Muscle of back (tissue), 11 donors: Measurements from ENCODE around the gene CREB3L2. TPM values are rescaled to one million over a fixed set of nuclear protein-coding genes. Genes with fewer than 3 reads are reported as not detected.
"Not testable (repeated sequence)": the region's sequence is repeated elsewhere in the genome, so short reads cannot be mapped to it uniquely, and the experiment has no call there.

ENCODE experiments used
- DNase-seq, 3 donors: peaks; one replicate each; pipeline versions ENCODE4 v3.0.0 to v3.0.0-alpha.2; 2013
- polyA plus RNA-seq, 10 donors: library from polyadenylated mRNA; unstranded; fragments of 120-200 nt; gene quantifications; one replicate each; pipeline ENCODE4 v1.2.1, GENCODE V29; 2013; ENCODE audit not compliant: insufficient read length in 10 of 10

The CREB3L2 gene
- polyA plus RNA-seq, 10 donors, result 25.5 to 38.7 (median 34.8) TPM

- DNase-seq, result no peak
Measured at GRCh38 chr7:137935884-137936508, 65.9 kb downstream of the CREB3L2 start.

GRCh38 chr7:137934941-137935883 lies 66.7 kb downstream of the CREB3L2 start:
- no peak for DNase-seq

DNA sequence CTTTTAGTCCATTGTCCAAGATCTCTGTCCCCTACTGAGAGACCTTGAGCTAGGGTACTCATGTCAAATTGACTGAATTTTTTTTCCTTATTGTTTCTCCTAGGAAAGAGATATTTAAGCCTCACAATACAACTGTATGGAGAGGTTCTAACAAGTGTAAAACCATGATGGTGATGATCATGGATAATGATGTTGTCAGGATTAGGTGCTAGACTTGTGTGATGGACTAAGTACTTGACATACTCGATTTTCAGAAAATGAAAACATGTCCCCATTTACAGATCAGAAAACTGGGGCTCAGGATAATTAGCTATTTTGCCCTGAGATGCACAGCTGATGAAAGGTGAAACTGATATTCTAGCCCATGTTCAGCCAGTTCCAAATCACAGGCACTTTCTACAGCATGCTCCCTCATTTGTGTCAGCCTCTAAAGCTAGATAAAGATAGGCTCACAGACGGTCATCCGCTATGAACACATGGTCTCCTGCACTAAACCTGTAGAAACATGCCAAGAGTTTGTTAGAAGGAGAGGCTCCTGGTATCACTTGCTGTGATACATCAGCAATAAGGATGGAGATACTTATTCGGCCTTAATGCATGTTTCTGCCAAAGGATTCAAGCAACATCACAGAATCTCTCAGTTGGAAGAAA lies 67.6 kb downstream of the CREB3L2 start:
- no peak for DNase-seq

DNA sequence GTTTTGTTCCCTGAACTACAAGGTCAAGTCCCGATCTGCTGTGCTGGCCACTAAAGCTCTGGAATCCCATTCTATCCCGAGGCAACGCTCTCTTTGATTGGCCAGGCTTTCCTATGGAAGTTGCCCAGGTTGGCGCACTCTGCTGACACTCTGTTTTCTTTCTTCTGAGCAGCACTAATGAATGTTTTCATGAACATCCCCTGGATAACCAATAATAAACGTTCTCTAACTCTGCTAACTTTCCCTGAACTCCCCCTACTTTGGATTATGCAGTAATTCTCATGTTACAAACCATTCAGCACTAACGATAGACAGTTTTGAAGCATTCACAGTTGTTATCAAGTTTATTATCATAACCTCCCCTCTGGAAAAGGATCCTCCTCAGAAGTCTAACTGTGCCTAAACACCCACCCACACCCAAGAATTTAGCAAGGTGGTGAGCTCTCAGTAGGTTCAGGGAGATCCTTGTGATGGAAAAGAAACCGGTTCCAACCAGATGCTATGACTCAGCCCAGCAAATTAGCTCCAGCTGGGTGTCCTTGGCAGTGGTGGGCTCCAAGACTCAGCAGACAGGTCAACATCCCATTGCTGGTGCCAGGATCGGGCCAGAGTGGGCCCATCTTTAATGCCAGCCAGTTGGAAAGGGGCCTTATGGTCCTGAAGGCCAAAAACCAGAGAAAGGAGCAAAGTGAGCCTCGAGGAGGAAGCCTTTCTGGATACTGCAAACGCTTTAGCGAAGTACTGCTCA lies 68.4 kb downstream of the CREB3L2 start:
- peak in 2 of 3 donors; percentile 67 to 79 for DNase-seq

- DNase-seq, result no peak
Measured at GRCh38 chr7:137932881-137933269, 69.0 kb downstream of the CREB3L2 start.

DNA sequence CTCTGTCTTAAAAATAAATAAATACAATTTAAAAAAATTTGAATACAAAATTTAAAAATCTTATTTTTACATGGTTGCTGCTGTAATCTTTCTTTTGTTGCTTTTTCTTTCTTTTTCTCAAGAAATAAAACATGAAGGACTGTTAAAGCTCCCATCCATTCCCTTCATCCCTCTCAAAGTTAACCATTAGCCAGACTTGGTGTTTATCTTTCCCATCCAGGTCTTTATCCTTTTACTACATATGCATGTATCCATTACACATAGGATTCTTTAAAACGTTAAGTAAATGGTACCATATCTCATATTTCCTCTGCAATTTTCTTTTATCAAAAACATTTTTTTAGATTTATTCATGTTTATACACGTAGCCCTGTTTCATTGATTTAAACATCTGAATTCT lies 70.1 kb downstream of the CREB3L2 start:
- DNase-seq, result no peak

DNA sequence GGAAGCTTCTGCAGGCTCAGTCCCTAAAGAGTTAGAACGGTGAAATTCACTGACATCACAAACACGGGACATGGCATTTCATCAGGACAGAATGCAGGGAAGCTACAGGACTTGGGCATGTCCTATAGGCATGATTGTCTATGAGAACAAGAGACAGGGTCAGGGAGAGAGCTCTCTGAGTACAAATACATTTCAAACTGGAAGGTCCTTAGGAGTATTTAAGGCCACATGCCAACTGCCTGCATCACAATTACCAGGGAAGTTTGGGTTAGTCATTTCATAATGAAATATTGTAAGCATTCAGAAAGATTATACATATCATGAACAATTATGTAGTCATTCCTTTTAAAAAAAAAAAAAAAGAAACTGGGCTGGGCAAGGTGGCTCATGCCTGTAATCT lies 71.3 kb downstream of the CREB3L2 start:
- peak in 1 of 3 donors; percentile 83 for DNase-seq

GRCh38 chr7:137928626-137929025 lies 73.3 kb downstream of the CREB3L2 start:
- no peak for DNase-seq

DNA sequence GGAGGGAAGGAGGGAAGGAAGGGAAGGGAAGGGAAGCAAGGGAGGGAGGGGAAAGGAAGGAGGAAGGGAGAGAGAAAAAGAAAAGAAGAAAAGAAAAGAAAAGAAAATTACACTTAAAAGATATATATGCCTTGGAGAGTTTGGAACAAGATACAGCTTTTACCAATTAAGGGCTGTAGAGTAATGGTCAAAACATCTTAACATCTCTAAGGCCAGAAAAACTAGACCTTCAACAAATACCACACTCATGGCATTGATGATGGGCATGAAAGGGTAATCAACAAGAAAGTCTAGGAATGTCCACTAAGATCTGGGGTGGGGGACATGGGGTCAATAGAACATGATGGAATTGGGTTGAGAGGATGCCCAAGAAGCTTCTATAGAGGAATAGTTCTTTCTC lies 74.5 kb downstream of the CREB3L2 start:
- no peak for DNase-seq

DNA sequence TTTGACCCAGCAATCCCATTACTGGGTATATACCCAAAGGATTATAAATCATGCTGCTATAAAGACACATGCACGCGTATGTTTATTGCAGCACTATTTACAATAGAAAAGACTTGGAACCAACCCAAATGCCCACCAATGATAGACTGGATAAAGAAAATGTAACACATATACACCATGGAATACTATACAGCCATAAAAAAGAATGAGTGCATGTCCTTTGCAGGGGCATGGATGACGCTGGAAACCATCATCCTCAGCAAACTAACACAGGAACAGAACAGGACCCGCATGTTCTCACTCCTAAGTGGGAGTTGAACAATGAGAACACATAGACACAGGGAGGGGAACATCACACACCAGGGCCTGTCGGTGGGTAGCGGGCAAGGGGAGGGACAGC lies 75.7 kb downstream of the CREB3L2 start:
- DNase-seq, result not testable (repeated sequence)

DNA sequence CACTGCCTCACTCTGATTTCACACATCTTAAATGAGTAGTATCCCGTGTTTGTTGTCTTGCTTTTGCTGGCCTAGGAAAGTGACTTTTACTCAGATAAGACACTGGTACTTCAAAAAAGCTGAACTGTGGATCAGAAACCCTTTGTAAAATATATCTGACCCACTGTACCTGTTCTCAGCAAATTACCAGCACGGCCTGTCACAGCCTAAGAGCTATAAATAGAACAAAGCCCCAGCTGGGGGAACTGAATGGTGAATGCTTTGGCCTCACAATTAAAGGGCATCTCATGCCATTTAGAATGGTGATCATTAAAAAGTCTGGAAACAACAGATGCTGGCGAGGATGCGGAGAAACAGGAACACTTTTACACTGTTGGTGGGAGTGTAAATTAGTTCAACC lies 76.1 kb downstream of the CREB3L2 start:
- DNase-seq, result no peak

GRCh38 chr7:137925091-137925490 lies 76.8 kb downstream of the CREB3L2 start:
- DNase-seq, result no peak

GRCh38 chr7:137923380-137923779 lies 78.5 kb downstream of the CREB3L2 start:
- DNase-seq, result peak in 1 of 3 donors; percentile 87

GRCh38 chr7:137920637-137921399 lies 81.1 kb downstream of the CREB3L2 start:
- DNase-seq, result no peak

GRCh38 chr7:137919987-137920386 lies 81.9 kb downstream of the CREB3L2 start:
- DNase-seq, result no peak

DNA sequence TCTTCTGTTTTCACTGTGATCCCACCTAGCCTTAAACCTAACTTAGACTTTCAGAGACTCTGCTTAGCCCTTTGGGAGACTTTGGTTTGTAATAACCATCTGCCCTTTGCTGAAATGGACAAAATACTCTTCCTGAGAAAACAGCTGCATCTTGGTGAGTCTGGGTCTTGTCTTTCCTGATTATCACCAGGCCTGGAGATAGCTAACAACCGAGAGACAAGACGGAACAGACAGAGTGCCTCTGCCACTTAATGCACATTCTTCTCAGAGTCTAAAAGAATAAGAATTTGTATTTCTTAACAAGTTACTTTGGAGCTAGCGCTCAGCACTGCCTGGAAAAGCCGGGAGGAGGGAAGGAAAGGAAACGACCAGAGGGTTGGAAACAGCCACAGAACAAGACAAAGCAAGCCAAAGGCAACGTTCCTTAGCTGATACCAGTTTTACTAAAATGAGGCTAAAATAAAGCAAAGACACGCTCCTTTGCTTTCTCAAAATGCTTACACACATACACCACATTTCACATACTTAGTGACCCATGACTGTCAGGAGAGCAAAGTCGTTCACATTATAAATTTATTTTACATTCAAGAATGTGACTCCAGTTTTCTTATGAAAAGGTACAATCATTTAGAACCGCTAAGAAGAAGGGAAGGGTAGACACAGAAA lies 84.8 kb downstream of the CREB3L2 start:
- no peak for DNase-seq

- no peak for DNase-seq
Measured at GRCh38 chr7:137916564-137916963, 85.3 kb downstream of the CREB3L2 start.

DNA sequence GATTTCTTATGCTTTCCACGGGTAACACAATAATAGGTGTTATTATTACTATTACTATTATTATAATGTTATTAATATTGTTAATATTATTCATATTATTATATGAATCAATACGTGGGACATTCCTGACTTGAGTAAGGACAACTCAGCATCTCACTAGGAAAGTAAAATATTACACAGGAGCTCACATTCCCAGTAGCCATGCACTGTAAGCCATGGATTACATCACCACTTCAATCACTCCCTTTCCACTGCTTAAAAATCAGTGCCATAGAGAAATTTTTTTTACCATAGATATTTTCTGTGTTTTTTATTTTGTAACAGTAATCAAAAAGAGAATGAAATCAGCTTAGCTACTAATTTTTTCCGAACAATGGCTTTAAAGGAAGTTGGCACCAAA lies 86.6 kb downstream of the CREB3L2 start:
- DNase-seq, result no peak

DNA sequence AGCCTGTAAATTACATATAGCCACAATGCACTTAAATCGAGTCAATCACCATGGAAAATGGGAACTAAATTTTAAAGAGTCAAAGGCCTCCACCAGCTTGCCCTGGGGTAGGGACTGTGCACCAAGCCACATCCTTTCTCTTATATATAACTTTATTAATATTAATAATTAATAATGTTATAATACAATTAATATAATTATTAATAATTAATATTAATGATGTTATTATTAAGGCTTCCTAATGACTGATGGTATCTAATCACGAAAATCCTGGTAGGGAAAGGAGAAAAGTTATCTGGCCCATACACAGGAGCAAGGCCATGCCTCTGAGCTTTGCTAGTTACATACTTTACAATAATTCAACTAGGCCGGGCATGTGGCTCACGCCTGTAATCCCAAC lies 87.9 kb downstream of the CREB3L2 start:
- no peak for DNase-seq

DNA sequence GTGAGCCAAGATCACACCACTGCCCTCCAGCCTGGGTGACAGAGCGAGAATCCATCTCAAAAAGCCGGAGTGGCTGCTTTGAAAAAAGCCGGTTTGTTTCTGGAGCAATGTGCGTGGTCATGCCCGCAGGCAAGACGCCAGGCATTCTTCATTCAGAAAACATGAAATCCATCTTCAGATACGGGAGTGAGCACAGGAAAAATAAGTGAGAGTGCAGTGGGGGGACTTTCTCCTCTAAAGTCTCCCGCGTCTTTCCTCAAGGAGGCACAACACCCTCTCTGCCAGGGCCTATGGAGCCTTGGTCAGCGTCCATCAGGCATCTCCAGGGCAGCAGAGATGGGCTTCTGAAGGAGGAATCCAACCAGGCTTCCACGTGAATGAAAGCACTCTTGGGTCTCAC lies 92.8 kb downstream of the CREB3L2 start:
- DNase-seq, result no peak

DNA sequence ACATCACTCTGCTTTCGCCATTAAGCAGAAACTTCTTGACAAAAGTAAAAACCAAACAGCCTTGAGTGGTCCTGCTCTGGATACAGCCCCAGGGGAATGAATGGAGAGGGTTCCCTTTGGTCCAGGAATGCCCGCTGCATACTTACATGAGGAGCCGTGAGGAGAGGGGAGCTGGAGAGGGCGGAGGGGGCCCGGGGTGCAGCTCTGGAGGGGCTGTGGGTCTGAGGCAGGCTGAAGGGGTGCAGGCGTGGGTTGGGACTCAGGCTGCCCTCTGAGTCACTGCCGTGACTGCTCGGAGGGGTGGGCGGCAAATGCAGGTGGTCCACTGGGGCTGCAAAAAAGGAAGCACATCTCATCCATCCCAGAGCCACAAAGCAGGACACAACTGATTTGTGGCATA lies 93.8 kb downstream of the CREB3L2 start:
- DNase-seq, result no peak
